HG02973 (cell line): ENCODE data around the gene RAD51B.
"Not testable (repeated sequence)": the region's sequence is repeated elsewhere in the genome, so short reads cannot be mapped to it uniquely, and the experiment has no call there.

Source experiments
- ATAC-seq: cut with Tn5 transposase; IDR thresholded peaks from one replicate; pipeline ENCODE4 v1.9.1; 2021; ENCODE audit warnings: moderate library complexity; ENCODE audit not compliant: unreplicated experiment

RAD51B gene

GRCh38 chr14:68016255-68016914 lies 196.8 kb downstream of the RAD51B start:
- ATAC-seq: no peak

- no peak for ATAC-seq
These were observed 199.0 kb downstream of the RAD51B start for GRCh38 chr14:68018598-68018997.

DNA sequence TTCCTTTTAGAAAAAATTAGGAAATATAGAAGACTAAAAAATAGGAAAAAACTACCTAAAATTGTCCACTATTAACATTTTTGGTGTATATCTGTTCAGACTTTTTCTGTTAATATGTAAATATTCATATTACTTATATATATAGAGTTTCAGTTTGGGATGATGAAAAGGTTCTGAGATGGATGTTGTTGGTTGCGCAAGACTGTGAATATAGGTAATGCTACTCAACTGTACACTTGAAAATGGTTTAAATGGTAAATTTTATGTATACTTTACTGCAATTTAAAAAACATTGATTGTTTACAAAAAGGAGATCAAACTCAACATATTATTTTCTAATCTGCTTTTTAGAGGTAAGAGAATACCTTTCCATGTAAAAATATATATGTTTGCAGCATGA lies 200.9 kb downstream of the RAD51B start:
- no peak for ATAC-seq

DNA sequence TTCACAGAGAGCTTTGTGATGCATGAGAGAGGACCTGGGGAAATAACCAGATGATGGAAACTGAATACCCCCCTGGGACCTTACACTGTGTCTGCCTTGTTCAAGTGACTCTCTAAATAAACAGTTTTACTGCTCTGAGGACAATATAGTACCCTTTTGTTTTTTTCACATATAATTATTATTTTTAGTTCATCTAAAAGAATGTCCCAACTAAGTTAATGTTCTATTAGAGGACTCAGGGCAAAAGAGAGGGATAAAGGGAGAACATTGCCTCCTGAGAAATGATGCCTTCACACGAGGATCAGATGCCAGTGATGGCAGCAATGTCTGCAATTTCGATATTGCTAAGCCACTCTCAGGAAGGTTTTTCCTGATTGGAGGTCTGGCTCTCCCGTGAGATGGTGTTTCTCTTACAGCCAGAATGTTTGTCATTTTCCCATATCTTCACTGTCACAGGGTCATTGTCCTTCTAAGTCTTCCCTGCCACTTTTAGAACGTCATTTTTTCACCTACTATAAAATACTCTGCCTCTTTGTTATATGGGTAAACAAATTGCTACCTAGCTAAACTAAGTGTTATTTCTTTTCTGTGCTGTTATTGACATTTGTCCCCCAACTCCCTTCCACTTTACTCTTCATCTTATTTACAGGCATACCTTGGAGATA lies 201.6 kb downstream of the RAD51B start:
- no peak for ATAC-seq

DNA sequence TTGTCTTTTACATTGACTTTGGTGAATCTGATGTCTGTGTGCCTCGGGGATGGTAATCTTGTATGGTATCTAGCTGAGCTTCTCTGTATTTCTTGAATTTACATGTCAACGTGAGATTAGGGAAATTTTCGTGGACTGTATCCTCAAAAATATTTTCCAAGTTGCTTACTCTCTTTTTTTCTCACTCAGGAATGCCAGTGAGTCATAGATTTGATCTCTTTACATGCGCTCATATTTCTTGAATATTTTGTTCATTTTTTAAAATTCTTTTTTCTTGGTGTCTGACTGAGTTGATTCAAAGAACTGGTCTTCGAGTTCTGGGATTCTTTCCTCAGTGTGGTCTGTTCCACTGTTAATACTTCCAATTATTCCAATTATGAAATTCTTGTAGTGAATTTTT lies 207.7 kb downstream of the RAD51B start:
- no peak for ATAC-seq

- ATAC-seq: no peak
These were observed 208.5 kb downstream of the RAD51B start for GRCh38 chr14:68028075-68028474.

- ATAC-seq: not testable (repeated sequence)
These were observed 211.4 kb downstream of the RAD51B start for GRCh38 chr14:68031011-68031410.

DNA sequence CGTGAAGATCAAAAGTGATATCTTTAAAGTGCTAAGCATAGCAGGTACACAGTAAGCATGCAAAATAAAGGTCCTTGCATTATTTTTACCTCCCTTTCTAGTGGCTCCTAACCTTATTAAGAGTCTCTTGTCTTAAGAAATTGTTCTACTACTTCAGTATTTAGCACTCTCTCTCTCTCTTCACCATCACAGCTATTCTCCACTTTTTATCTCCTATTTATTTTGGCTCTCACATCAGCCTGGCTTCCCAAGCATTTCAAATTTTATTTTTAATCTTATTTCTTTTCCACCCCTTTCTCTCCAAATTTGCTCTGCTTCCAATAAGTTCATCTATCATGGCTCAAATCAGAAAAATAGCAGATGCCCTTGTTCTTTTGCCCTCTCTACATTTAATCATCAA lies 212.6 kb downstream of the RAD51B start:
- no peak for ATAC-seq

DNA sequence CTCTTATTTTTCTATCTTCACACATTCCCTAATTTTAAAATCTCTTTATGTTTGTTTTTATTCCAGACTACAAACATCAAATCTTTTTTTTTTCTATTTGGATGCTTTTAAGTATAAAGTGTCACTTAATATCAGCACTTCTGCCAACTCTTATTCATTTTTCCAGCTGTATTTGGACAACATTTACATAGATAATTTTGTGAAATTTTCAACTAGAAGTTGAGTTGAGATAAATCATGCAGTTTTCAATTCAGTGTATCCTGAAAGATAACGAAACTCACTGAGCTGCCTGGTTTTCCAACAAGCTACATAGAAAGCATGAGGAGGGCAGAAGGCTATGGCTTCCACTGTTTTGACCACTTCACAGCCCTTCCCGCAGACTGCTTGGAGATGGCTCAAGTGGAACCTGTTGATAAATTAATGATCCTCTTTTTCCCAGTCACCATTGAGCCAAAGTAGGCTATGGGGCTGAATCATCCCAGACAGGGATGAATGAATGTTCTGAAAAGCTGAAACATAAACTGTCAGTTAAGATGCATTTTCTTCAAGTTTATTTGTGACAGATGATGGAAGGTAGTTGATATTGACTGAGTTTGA lies 213.9 kb downstream of the RAD51B start:
- no peak for ATAC-seq

DNA sequence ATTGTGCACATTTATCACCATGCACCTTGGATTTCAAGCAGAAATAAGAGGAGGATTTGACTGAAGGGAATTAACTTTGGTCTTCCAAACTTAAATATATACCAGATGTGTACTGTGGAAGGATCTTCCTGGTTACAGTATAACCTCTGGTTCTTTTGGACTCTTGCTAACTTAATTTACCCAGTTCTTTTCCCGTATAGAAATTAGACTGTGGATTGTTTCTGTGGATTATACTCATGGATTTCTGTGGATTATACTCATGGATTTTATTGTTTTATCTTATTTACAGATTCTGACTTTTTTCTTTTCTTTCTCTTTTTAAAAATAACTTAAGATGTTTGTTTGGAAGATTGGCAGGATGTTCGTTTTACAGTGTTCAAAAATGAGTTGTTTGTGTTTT lies 215.3 kb downstream of the RAD51B start:
- no peak for ATAC-seq

DNA sequence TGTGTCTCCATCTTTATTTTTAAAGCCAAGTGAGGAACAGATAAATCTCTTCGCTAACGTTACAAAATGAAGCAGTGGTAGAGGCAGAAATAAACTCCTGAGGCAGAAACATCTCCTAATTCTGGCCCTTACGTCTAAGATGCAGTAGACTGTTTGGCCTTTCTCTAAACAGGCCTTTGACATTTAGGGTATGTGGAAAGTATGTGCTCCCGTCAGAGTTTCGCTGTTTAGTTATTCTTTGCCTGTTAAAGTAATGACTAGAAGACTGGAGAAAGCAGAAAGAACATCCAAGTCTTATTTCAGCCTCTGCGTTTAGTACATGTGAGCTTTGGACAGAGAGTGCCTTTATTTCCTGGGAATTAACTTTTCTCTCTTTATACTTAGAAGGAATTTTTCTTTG lies 216.6 kb downstream of the RAD51B start:
- ATAC-seq: no peak

GRCh38 chr14:68039593-68039992 lies 220.0 kb downstream of the RAD51B start:
- ATAC-seq: no peak

GRCh38 chr14:68040633-68041369 lies 221.2 kb downstream of the RAD51B start:
- no peak for ATAC-seq

- ATAC-seq: no peak
These were observed 222.3 kb downstream of the RAD51B start for GRCh38 chr14:68041876-68042354.

DNA sequence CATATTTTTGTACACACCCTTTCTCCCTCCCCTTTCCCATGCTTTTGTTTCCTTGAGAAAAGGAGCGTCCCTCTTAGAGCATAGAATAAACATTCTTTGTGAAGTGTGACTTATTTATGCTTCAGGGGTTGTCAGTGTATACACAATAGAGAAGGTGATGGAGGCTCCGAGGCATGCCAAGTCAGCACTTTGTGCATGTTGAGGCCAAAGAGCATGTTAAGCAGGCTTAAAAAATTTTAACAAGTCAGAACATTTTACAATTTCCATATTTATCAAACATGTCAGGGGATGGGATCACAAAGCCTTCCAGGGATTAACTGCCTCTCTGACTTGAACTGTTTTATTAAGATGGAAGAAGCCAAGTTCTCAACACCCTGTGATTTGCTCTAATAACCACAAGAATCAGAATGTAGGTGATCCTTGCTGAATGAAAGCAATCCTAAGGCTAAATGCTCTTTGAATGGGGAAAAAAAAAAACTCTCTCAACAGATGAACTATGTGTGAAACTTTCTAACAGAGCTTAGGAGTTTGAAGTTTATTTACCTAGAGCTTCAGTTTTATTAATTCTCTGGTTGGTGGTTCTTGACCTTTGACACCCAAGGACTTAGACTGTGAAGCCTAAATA lies 223.1 kb downstream of the RAD51B start:
- no peak for ATAC-seq

DNA sequence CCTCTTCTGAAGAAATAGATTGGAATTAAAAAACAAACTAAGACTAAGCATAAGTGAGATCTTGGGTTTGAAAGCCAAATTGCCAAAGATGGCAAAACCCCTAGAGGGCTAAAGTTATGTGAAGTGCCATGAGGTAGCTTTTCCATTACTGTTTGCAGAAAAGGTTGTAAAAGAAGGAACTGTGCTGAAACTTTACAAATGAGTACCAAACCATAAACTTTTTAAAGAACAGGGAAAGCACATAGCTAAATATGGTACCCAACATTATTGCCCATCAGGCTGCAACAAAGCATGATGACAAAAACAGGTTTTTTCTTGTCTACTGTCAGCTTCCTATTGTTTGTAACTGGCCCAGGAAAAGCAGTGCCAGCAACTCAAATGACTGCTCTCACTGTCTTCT lies 224.2 kb downstream of the RAD51B start:
- ATAC-seq: no peak

DNA sequence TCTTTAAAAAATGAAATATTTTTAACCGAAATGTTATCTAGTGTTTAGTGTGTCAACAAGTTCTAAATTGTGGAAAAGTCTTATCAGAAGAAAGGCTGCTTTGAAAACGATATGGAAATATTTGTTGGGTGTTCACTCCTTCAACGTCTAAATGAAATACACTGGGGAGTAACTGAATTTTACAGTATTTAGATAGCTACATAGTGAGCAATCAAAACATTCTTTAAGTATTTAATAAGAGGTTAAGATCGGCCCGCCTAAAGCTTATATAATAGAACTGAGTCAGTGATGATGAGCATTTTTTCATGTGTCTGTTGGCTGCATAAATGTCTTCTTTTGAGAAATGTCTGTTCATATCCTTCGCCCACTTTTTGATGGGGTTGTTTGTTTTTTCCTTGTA lies 228.3 kb downstream of the RAD51B start:
- ATAC-seq: no peak

DNA sequence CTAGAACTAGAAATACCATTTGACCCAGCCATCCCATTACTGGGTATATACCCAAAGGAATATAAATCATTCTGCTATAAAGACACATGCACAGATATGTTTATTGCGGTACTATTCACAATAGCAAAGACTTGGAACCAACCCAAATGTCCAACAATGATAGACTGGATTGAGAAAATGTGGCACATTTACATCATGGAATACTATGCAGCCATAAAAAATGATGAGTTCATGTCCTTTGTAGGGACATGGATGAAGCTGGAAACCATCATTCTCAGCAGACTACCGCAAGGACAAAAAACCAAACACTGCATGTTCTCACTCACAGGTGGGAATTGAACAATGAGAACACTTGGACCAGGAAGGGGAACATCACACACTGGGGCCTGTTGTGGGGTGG lies 229.2 kb downstream of the RAD51B start:
- ATAC-seq: not testable (repeated sequence)

GRCh38 chr14:68050177-68050576 lies 230.6 kb downstream of the RAD51B start:
- no peak for ATAC-seq

DNA sequence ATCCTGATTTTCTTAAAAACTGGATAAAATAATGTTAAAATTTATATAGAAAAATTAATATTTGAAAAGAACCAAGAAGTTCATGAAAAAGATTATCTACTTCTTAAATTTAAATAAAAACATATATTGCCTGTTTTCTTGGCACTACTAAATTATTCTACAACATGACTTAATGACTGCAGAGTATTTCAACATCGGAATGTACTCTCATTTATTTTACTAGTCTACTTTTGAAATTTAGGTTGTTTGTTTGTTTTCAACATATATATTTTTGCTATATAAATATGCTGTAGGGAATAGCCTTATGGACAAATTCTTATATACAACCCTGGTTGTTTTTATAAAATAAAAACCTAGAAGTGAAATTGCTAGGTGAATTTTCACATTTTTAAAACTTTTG lies 231.6 kb downstream of the RAD51B start:
- ATAC-seq: no peak

GRCh38 chr14:68060198-68060597 lies 240.6 kb downstream of the RAD51B start:
- no peak for ATAC-seq
